Lower leg skin (tissue), 4 donors: ENCODE measurements around the gene VIM. TPM values are rescaled to one million over a fixed set of nuclear protein-coding genes. Genes with fewer than 3 reads are reported as not detected.

ENCODE experiments used
- DNase-seq, 2 donors: peaks; one replicate each; pipeline ENCODE4 v3.0.0-alpha.2; 2019; ENCODE audit warnings: low spot score in 2 of 2
- H3K4me3 ChIP-seq: fragments of 200-600 bp; sonication (generic); 2 replicates; pipeline ENCODE4 v1.5.1; 2017; ENCODE audit warnings: mild to moderate bottlenecking, low read depth; ENCODE audit not compliant: poor library complexity, severe bottlenecking
- CTCF ChIP-seq, 3 donors: fragments of 450-650 bp; IDR thresholded peaks; one replicate each; pipeline ENCODE4 v1.5.1; 2016; ENCODE audit warnings: antibody characterized with exemption in 3 of 3, mild to moderate bottlenecking in 3 of 3, moderate library complexity in 2 of 3
- POLR2A ChIP-seq, 2 donors: fragments of 450-650 bp; IDR thresholded peaks; one replicate each; pipeline ENCODE4 v1.6.1; 2016 to 2017; ENCODE audit warnings: antibody characterized with exemption in 2 of 2, mild to moderate bottlenecking in 1 of 2, moderate library complexity in 1 of 2
- WGBS, 2 donors: methylation state at CpG; one replicate each; pipeline ENCODE4 v1.1.5; 2018; 5-methylcytosine and 5-hydroxymethylcytosine counted together
- intact Hi-C: fragments of 100-400 bp; cut with DNase I; formaldehyde crosslinking; loops from one replicate; pipeline ENCODE4 v1.15.0; 2023; ENCODE audit warnings: low total_unique reads
- total RNA-seq, 4 donors: library from RNA; depleted of rRNA; stranded (reverse); fragments of >200 nt; gene quantifications; one replicate each; pipeline ENCODE4 v1.1.0, GENCODE V29; 2016

The VIM gene
- total RNA-seq, 4 donors from 2014 or later: 891 to 2,288 (median 1,243) TPM

DNA sequence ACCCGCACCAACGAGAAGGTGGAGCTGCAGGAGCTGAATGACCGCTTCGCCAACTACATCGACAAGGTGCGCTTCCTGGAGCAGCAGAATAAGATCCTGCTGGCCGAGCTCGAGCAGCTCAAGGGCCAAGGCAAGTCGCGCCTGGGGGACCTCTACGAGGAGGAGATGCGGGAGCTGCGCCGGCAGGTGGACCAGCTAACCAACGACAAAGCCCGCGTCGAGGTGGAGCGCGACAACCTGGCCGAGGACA is 1.6 kb downstream of the VIM start:
- whole genome bisulfite sequencing, 2 donors: 0 to 2% methylated on average over 7 to 18 of the region's 21 CpGs
- no peak for DNase-seq
- TF ChIP-seq POLR2A (IDR thresholded peaks at IDR 0.05) (no peak), CTCF (IDR thresholded peaks at IDR 0.05) (no peak)
- H3K4me3 ChIP-seq: peak overlapping the region; percentile 77
- intact Hi-C loops: no loop called here

DNA sequence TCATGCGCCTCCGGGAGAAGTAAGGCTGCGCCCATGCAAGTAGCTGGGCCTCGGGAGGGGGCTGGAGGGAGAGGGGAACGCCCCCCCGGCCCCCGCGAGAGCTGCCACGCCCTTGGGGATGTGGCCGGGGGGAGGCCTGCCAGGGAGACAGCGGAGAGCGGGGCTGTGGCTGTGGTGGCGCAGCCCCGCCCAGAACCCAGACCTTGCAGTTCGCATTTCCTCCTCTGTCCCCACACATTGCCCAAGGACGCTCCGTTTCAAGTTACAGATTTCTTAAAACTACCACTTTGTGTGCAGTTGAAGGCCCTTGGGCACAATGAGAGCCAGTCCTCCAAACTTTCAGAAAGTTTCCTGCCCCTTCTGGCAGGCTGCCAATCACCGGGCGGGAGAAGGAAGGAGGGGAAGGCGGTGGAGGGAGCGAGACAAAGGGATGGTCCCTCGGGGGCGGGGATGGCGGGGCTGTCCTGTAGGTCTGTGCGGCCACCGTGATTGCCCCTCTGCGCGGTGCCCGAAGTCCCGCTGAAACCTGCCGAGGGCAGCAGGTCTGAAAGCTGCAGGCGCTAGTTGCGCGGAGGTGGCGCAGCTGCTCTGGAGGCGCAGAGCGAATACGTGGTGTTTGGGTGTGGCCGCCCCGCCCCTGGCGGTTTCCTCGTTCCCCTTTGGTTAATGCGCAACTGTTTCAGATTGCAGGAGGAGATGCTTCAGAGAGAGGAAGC is 2.1 kb downstream of the VIM start:
- H3K4me3 ChIP-seq: peak overlapping the region; percentile 77
- intact Hi-C loops: no loop called here
- TF ChIP-seq POLR2A (IDR thresholded peaks at IDR 0.05) (no peak), CTCF (IDR thresholded peaks at IDR 0.05) (peak in 1 of 3 donors; percentile 4)
- 1% methylated on average over 39 to 43 of the region's 43 CpGs for WGBS, 2 donors
- peak; percentile 82 to 97 for DNase-seq

DNA sequence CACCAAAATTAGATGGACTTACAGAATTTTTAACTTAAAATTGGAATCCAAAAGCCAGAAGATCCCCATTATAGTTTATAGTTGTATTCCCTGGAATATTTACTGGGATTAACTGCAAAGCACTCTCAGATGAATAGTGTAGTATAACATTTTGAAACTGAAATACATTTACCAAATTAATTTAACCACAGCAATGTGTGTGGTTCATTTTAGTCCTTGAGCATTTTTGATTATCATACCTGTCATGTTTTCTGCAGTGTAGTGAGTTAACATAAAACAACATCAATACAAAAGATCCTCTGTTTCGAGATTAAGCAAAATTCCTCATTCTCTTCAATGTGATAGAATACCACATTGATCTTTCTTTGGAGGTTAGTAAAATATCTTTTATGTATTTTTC is 3.7 kb downstream of the VIM start:
- 38 to 49% methylated on average over 1 of the region's 1 CpG for WGBS, 2 donors
- intact Hi-C loops: no loop called here
- H3K4me3 ChIP-seq: no peak overlapping the region
- no peak for DNase-seq
- TF ChIP-seq CTCF (IDR thresholded peaks at IDR 0.05): no peak
- TF ChIP-seq POLR2A (IDR thresholded peaks at IDR 0.05): no peak

- no peak overlapping the region for H3K4me3 ChIP-seq
- intact Hi-C loops: no loop called here
- TF ChIP-seq POLR2A (IDR thresholded peaks at IDR 0.05) (no peak), CTCF (IDR thresholded peaks at IDR 0.05) (no peak)
- no peak for DNase-seq
- WGBS, 2 donors: 29 to 35% methylated on average over 3 of the region's 3 CpGs
Measured at GRCh38 chr10:17232276-17232960, 4.4 kb downstream of the VIM start.

GRCh38 chr10:17233286-17233991 is 5.4 kb downstream of the VIM start:
- 50 to 57% methylated on average over 14 of the region's 14 CpGs for WGBS, 2 donors
- intact Hi-C loops: no loop called here
- TF ChIP-seq POLR2A (IDR thresholded peaks at IDR 0.05) (no peak), CTCF (IDR thresholded peaks at IDR 0.05) (no peak)
- H3K4me3 ChIP-seq: no peak overlapping the region
- DNase-seq: peak in 1 of 2 donors; percentile 26
